IMR-90 (cell line): ENCODE results near the gene DNMT3A. TPM values are rescaled to one million over a fixed set of nuclear protein-coding genes. Genes with fewer than 3 reads are reported as not detected.

ENCODE experiments used
- ATAC-seq: fragments of 200-7000 bp; cut with Tn5 transposase; 2 replicates; pipeline ENCODE4 v1.9.1; 2020; ENCODE audit warnings: low read depth, mild to moderate bottlenecking, moderate library complexity
- BruUV-seq: library from RNA; stranded (reverse); fragments of 400-500 nt; replicated peaks from 2 replicates; lab custom pipeline; 2021; lab: Mats Ljungman, UMichigan
- CTCF ChIA-PET: fragments of 300-600 bp; formaldehyde crosslinking; extraction: SDS; loops from one replicate; lab custom pipeline; 2021; ENCODE audit warnings: antibody characterized with exemption; lab: Yijun Ruan, JAX
- POLR2A ChIA-PET: fragments of 300-600 bp; sonication (Branson Sonifier 250); formaldehyde crosslinking; loops from one replicate; lab custom pipeline; 2022; ENCODE audit warnings: antibody characterized with exemption; ENCODE audit not compliant: unreplicated experiment; lab: Charles Lee
- DNase-seq: peaks from one replicate; pipeline ENCODE4 v3.0.0; 2013
- H2AFZ ChIP-seq: replicated peaks from 2 replicates; pipeline ENCODE3; 2013; ENCODE audit warnings: low read length, mild to moderate bottlenecking; ENCODE audit not compliant: poor library complexity
- H2AK5ac ChIP-seq: 2 replicates; pipeline ENCODE4 v1.6.1; 2013; ENCODE audit warnings: low read depth, low read length, inconsistent platforms
- H2AK9ac ChIP-seq: replicated peaks from 2 replicates; pipeline ENCODE3; 2013; ENCODE audit warnings: mild to moderate bottlenecking, low read depth, low read length, moderate library complexity; ENCODE audit not compliant: poor library complexity
- H2BK120ac ChIP-seq: 2 replicates; pipeline ENCODE4 v1.6.1; 2013; ENCODE audit warnings: low read depth, low read length, inconsistent platforms
- H2BK15ac ChIP-seq: 3 replicates; pipeline ENCODE4 v1.6.1; 2013; ENCODE audit warnings: low read depth, low read length, inconsistent platforms
- H2BK20ac ChIP-seq: 2 replicates; pipeline ENCODE4 v1.6.1; 2013; ENCODE audit warnings: low read depth, mild to moderate bottlenecking, inconsistent platforms, low read length, moderate library complexity
- H2BK5ac ChIP-seq: 2 replicates; pipeline ENCODE4 v1.6.1; 2013; ENCODE audit warnings: mild to moderate bottlenecking, low read depth, low read length, inconsistent platforms; ENCODE audit not compliant: poor library complexity, severe bottlenecking
- H3K14ac ChIP-seq: replicated peaks from 2 replicates; pipeline ENCODE4 v1.6.1; 2013; ENCODE audit warnings: low read depth, low read length, inconsistent platforms
- H3K18ac ChIP-seq: 2 replicates; pipeline ENCODE4 v1.6.1; 2013; ENCODE audit warnings: low read depth, low read length, control low read depth
- H3K23ac ChIP-seq: 2 replicates; pipeline ENCODE4 v1.6.1; 2013; ENCODE audit warnings: low read depth, low read length, inconsistent platforms
- H3K27ac ChIP-seq: 2 replicates; pipeline ENCODE4 v1.5.1; 2013; ENCODE audit warnings: mild to moderate bottlenecking, control low read depth, low read length; ENCODE audit not compliant: insufficient read depth
- H3K27me3 ChIP-seq: 2 replicates; pipeline ENCODE4 v1.6.1; 2013; ENCODE audit warnings: low read length; ENCODE audit not compliant: control insufficient read depth, insufficient read depth
- H3K36me3 ChIP-seq: 2 replicates; pipeline ENCODE4 v1.6.1; 2013; ENCODE audit warnings: low read length, mixed read lengths; ENCODE audit not compliant: control insufficient read depth, insufficient read depth
- H3K4ac ChIP-seq: 2 replicates; pipeline ENCODE4 v1.6.1; 2013; ENCODE audit warnings: low read depth, low read length, inconsistent platforms
- H3K4me1 ChIP-seq: 2 replicates; pipeline ENCODE4 v1.6.1; 2013; ENCODE audit warnings: low read length, mixed read lengths; ENCODE audit not compliant: control insufficient read depth, insufficient read depth
- H3K4me2 ChIP-seq: 2 replicates; pipeline ENCODE4 v1.6.1; 2013; ENCODE audit warnings: low read depth, mild to moderate bottlenecking, control low read depth, low read length, moderate library complexity
- H3K4me3 ChIP-seq: 2 replicates; pipeline ENCODE4 v1.5.1; 2013; ENCODE audit warnings: low read depth, mild to moderate bottlenecking, control low read depth, low read length, moderate library complexity; ENCODE audit not compliant: insufficient read depth
- H3K56ac ChIP-seq: 2 replicates; pipeline ENCODE4 v1.6.1; 2013; ENCODE audit warnings: low read length, inconsistent platforms; ENCODE audit not compliant: insufficient read depth; ENCODE audit errors: extremely low read depth
- H3K79me1 ChIP-seq, 2 experiments: 2 replicates each; pipeline ENCODE4 v1.6.1; 2013; ENCODE audit warnings: low read length in 2 of 2, inconsistent platforms in 1 of 2, low read depth in 1 of 2
- H3K9ac ChIP-seq: 2 replicates; pipeline ENCODE4 v1.6.1; 2013; ENCODE audit warnings: low read depth, low read length, control low read depth
- H3K9me1 ChIP-seq: 2 replicates; pipeline ENCODE4 v1.6.1; 2013; ENCODE audit warnings: low read length, inconsistent platforms; ENCODE audit not compliant: insufficient read depth
- H3K9me3 ChIP-seq: 2 replicates; pipeline ENCODE4 v1.6.1; 2013; ENCODE audit warnings: low read length; ENCODE audit not compliant: control insufficient read depth, insufficient read depth
- H4K20me1 ChIP-seq: 2 replicates; pipeline ENCODE4 v1.6.1; 2013; ENCODE audit warnings: low read length, inconsistent platforms; ENCODE audit not compliant: insufficient read depth
- H4K5ac ChIP-seq: 2 replicates; pipeline ENCODE4 v1.6.1; 2013; ENCODE audit warnings: mild to moderate bottlenecking, low read depth, low read length, control low read depth
- H4K8ac ChIP-seq, 2 experiments: 2 replicates each; pipeline ENCODE4 v1.6.1; 2013; ENCODE audit warnings: low read depth in 2 of 2, low read length in 2 of 2, control low read depth in 1 of 2, inconsistent platforms in 1 of 2
- H4K91ac ChIP-seq: 2 replicates; pipeline ENCODE4 v1.6.1; 2013; ENCODE audit warnings: low read depth, low read length, inconsistent platforms; ENCODE audit not compliant: insufficient read depth
- MAZ ChIP-seq: IDR thresholded peaks from 2 replicates; pipeline ENCODE4 v1.6.1; 2012; ENCODE audit warnings: low read depth, mild to moderate bottlenecking, low read length, improper control_type of control experiment, moderate library complexity, borderline replicate concordance
- RCOR1 ChIP-seq: IDR thresholded peaks from 2 replicates; pipeline ENCODE4 v1.6.1; 2012; ENCODE audit warnings: mild to moderate bottlenecking, low read length, improper control_type of control experiment; ENCODE audit not compliant: insufficient replicate concordance
- SMC3 ChIP-seq: fragments of 150-350 bp; IDR thresholded peaks from 2 replicates; pipeline ENCODE4 v1.6.1; 2016; ENCODE audit warnings: low read depth, mild to moderate bottlenecking, antibody characterized with exemption, low read length, moderate library complexity
- WGBS, 2 experiments: methylation state at CpG; one replicate each; pipeline versions ENCODE4 v1.1.5 to v1.1.7; 2013; ENCODE audit warnings: missing lambda C conversion rate in 2 of 2; ENCODE audit not compliant: insufficient read length in 1 of 2; ENCODE audit errors: extremely low coverage in 2 of 2; 5-methylcytosine and 5-hydroxymethylcytosine counted together
- dilution Hi-C: fragments of 300-500 bp; cut with HindIII; formaldehyde crosslinking; loops from one replicate; pipeline ENCODE4 v1.14.3; 2018; ENCODE audit warnings: low sequenced_read_pairs; ENCODE audit not compliant: unreplicated experiment
- in situ Hi-C: fragments of 300-500 bp; cut with MboI; formaldehyde crosslinking; loops from 3 replicates; pipeline ENCODE4 v1.14.3; 2019; ENCODE audit warnings: low sequenced_read_pairs, inconsistent platforms, mixed read lengths
- intact Hi-C: fragments of 100-400 bp; cut with micrococcal nuclease; formaldehyde crosslinking; loops from 2 replicates; pipeline ENCODE4 v1.10.0; 2022
- polyA plus RNA-seq, 3 experiments: library from polyadenylated mRNA; depleted of rRNA; stranded (reverse); fragments of >200 nt; gene quantifications; 2 replicates each; pipeline ENCODE4 v1.2.3, GENCODE V29; 2012; ENCODE audit warnings: low replicate concordance in 1 of 3
- total RNA-seq: library from RNA; depleted of rRNA; stranded (reverse); fragments of >200 nt; gene quantifications from 2 replicates; pipeline ENCODE4 v1.2.3, GENCODE V29; 2012

The DNMT3A gene
- total and polyA plus RNA-seq, 2 of the 4 experiments (the other 2 are of a cell fraction): 4.4 to 9.7 TPM

GRCh38 chr2:25374827-25375226 is 33.1 kb upstream of the DNMT3A start:
- H3K4ac ChIP-seq: no peak overlapping the region
- no peak for ATAC-seq
- ChIA-PET POLR2A (no interaction called here), CTCF (interaction anchor here (1.0 to 1.5 kb wide), 2 partner anchors 9 to 13 kb away, joined by 3 to 5 read pairs; no protein-coding TSS in a partner anchor)
- H3K4me2 ChIP-seq: no peak overlapping the region
- no peak overlapping the region for H3K27ac ChIP-seq
- H3K27me3 ChIP-seq: no peaks in the 10 kb centered on the region
- no peak overlapping the region for H3K14ac ChIP-seq
- no peak overlapping the region for H2BK15ac ChIP-seq
- H4K5ac ChIP-seq: no peak overlapping the region
- DNase-seq: no peak
- H2BK20ac ChIP-seq: no peak overlapping the region
- no TSS peak for BruUV-seq
- no peaks in the 10 kb centered on the region for H3K36me3 ChIP-seq
- no peaks in the 10 kb centered on the region for H3K9me3 ChIP-seq
- no peak overlapping the region for H2BK120ac ChIP-seq
- H2AK9ac ChIP-seq: no peak overlapping the region
- no peak overlapping the region for H4K91ac ChIP-seq
- no peak overlapping the region for H3K23ac ChIP-seq
- H2BK5ac ChIP-seq: no peak overlapping the region
- H3K56ac ChIP-seq: no peak overlapping the region
- no peak overlapping the region for H3K18ac ChIP-seq
- in situ Hi-C loops: no loop called here
- no peak overlapping the region for H4K8ac ChIP-seq
- 94% methylated on average over 2 of the region's 5 CpGs; no CpG with 5 or more reads in 1 of the 2 experiments for WGBS, 2 experiments
- TF ChIP-seq MAZ (no peak), RCOR1 (no peak), SMC3 (no peak)
- no peak overlapping the region for H3K9ac ChIP-seq
- peaks cover 16% of the 10 kb centered on the region for H3K9me1 ChIP-seq
- no peaks in the 10 kb centered on the region for H4K20me1 ChIP-seq
- intact Hi-C loops: no loop called here
- no peaks in the 10 kb centered on the region for H3K79me1 ChIP-seq
- no peak overlapping the region for H2AK5ac ChIP-seq
- H3K4me1 ChIP-seq: peaks cover 8% of the 10 kb centered on the region
- H2AFZ ChIP-seq: no peak overlapping the region
- no peak overlapping the region for H3K4me3 ChIP-seq
- dilution Hi-C loops: no loop called here
